Measurements from ENCODE around the gene RER1.

RER1 gene

DNA sequence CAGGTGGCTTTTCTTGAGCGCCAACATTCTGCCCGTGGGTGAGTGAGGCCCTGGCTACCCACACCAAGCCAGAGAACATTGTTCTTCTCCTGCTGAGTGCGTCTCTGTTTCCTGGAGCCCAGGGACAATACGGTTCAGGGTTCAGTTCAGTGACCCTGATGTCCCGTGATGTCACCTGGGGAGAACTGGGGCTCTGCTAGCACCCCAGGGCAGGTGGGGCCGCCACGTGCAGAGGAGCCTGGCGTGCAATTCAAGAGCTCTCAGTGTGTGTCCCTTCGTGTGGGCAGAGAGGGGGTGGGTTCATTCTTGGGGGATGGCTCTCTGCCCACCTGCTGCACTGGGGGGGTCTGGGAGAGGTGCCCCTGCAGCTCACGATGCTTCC, 38.9 kb downstream of the RER1 start:
- Histone ChIP-seq H3K27me3 (peaks cover 0 to 100% of the 10 kb centered on the region in 2 donors), H3K4me1 (no peaks in the 10 kb centered on the region), H3K36me3 (no peaks in the 10 kb centered on the region), H3K9me3 (peaks cover 0 to 12% (median 7%) of the 10 kb centered on the region in 3 donors), H3K27ac (no peak overlapping the region), H3K4me3 (no peak overlapping the region)
- intact Hi-C loops (cut with DNase I; ENCODE audit: low total_unique reads), result no loop called here
- TF ChIP-seq, protein P1, sequence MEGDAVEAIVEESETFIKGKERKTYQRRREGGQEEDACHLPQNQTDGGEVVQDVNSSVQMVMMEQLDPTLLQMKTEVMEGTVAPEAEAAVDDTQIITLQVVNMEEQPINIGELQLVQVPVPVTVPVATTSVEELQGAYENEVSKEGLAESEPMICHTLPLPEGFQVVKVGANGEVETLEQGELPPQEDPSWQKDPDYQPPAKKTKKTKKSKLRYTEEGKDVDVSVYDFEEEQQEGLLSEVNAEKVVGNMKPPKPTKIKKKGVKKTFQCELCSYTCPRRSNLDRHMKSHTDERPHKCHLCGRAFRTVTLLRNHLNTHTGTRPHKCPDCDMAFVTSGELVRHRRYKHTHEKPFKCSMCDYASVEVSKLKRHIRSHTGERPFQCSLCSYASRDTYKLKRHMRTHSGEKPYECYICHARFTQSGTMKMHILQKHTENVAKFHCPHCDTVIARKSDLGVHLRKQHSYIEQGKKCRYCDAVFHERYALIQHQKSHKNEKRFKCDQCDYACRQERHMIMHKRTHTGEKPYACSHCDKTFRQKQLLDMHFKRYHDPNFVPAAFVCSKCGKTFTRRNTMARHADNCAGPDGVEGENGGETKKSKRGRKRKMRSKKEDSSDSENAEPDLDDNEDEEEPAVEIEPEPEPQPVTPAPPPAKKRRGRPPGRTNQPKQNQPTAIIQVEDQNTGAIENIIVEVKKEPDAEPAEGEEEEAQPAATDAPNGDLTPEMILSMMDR (IDR thresholded peaks at IDR 0.05), result no peak
- DNase-seq, result no peak

DNA sequence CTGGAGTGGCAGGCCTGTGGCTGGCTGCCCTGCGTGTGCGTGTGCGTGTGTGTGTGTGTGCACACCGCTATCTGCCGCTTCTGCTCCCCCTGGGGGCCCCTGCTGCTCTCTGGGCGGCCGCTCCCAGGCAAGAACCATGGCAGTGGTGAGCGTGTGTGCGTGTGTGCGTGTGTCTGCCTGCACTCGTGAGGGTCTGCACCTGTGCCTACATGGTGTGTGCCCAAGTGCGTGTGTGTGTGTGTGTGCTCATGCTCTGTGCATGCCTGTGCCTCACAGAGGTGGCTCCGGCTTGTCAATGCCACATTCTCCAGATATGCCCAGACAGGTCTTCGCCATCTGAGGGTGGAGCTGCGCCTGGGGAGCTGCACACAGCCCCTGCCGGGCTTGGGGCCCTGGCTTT, 39.5 kb downstream of the RER1 start:
- peaks cover 0 to 12% (median 7%) of the 10 kb centered on the region in 3 donors for H3K9me3 ChIP-seq
- no peak overlapping the region for H3K27ac ChIP-seq
- H3K27me3 ChIP-seq, result peaks cover 0 to 97% of the 10 kb centered on the region in 2 donors
- no peak for DNase-seq
- no peaks in the 10 kb centered on the region for H3K36me3 ChIP-seq
- intact Hi-C loops (cut with DNase I; ENCODE audit: low total_unique reads), result no loop called here
- TF ChIP-seq, protein P1 (IDR thresholded peaks at IDR 0.05), result no peak
- no peak overlapping the region for H3K4me3 ChIP-seq
- H3K4me1 ChIP-seq, result no peaks in the 10 kb centered on the region

DNA sequence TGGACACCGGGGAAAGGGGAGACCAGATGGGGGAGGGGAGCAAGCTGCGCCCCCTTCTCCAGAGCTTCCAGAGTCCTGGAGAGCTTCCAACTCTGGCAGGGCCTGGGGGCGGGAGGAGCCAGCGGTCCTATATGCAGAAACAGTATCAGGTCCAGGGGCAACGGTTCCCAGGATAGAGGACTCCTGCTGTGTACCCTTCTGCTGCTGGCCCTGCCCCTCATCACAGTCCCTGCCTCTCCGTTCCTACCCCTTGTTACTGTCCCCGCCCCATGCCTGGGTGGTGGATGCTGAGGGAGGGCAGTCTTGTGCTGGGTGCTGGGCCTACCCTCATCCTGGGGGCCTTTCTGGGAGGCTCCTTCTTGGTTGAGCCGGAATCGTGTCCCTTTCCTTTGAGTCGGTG, 39.9 kb downstream of the RER1 start:
- DNase-seq, result no peak
- Histone ChIP-seq H3K9me3 (peaks cover 0 to 12% (median 7%) of the 10 kb centered on the region in 3 donors), H3K27me3 (peaks cover 0 to 94% of the 10 kb centered on the region in 2 donors), H3K27ac (no peak overlapping the region), H3K4me3 (no peak overlapping the region), H3K4me1 (no peaks in the 10 kb centered on the region), H3K36me3 (no peaks in the 10 kb centered on the region)
- intact Hi-C loops (cut with DNase I; ENCODE audit: low total_unique reads), result no loop called here
- TF ChIP-seq, protein P1 (IDR thresholded peaks at IDR 0.05), result no peak

DNA sequence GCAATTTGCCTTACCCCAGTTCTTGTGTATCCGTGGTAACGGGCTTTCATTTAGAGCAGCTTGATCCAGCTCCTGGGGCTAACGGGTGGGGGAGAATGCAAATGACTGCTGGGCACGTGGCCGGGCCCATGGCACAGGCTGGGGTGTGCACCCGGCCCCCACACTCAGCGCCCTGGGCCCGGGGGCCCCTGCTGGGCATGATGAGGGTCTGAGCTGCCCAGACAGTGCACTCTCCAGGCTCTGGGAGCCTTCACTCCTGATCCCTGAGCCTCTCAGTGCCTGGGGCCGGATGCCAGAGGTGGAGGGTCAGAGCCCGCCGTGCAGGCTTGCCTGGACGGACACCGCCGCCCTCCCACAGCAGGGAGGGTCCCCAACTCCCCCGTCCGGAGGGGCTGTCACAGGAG, 40.8 kb downstream of the RER1 start:
- DNase-seq, result no peak
- intact Hi-C loops (cut with DNase I; ENCODE audit: low total_unique reads), result no loop called here
- no peak overlapping the region for H3K4me3 ChIP-seq
- no peak overlapping the region for H3K27ac ChIP-seq
- TF ChIP-seq, protein P1 (IDR thresholded peaks at IDR 0.05), result no peak
- H3K27me3 ChIP-seq, result peaks cover 0 to 93% of the 10 kb centered on the region in 2 donors
- no peaks in the 10 kb centered on the region for H3K4me1 ChIP-seq
- peaks cover 0 to 12% (median 7%) of the 10 kb centered on the region in 3 donors for H3K9me3 ChIP-seq
- H3K36me3 ChIP-seq, result no peaks in the 10 kb centered on the region

DNA sequence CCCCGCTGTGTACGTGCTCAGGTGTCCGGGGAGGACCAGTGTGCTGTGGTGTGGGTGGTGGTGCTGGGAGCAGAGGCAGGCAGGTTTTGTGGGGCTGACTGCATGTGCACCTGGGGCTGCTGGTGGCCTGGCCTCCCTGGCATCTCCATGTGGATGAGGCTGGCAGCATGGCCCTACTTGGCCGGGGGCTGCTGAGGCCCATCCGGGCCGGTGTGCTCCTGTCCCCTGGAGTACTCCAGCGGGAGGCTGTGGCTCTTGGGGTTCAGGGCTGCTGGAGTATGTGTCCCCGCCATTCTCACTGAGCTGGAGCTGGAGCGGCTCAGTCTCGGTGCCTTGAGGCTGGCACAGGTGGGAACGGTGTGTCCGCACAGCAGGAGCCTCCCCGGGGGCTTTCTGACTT, 41.6 kb downstream of the RER1 start:
- intact Hi-C loops (cut with DNase I; ENCODE audit: low total_unique reads), result no loop called here
- Histone ChIP-seq H3K36me3 (no peaks in the 10 kb centered on the region), H3K27ac (no peak overlapping the region), H3K9me3 (peaks cover 0 to 12% (median 7%) of the 10 kb centered on the region in 3 donors), H3K27me3 (peaks cover 0 to 93% of the 10 kb centered on the region in 2 donors), H3K4me3 (no peak overlapping the region), H3K4me1 (no peaks in the 10 kb centered on the region)
- TF ChIP-seq, protein P1 (IDR thresholded peaks at IDR 0.05), result no peak
- no peak for DNase-seq
